Activated CD4-positive, alpha-beta T cell treated with anti-CD3 and anti-CD28 coated beads for 36 hours (primary cell): ENCODE measurements around the gene STK32C. TPM values are rescaled to one million over a fixed set of nuclear protein-coding genes. Genes with fewer than 3 reads are reported as not detected.

Experiments
- ATAC-seq: fragments of 200-7000 bp; cut with Tn5 transposase; one replicate; pipeline ENCODE4 v1.10.0; 2021; ENCODE audit warnings: mild to moderate bottlenecking, moderate library complexity
- CTCF ChIA-PET: fragments of 350-600 bp; sonication (Branson Sonifier 250); formaldehyde crosslinking; loops from one replicate; lab custom pipeline; 2021; ENCODE audit warnings: antibody characterized with exemption; lab: Charles Lee
- POLR2A ChIA-PET: fragments of 350-600 bp; sonication (Branson Sonifier 250); formaldehyde crosslinking; loops from one replicate; lab custom pipeline; 2021; ENCODE audit warnings: antibody characterized with exemption, inconsistent platforms; lab: Charles Lee
- DNase-seq: peaks from one replicate; pipeline ENCODE4 v3.0.0-alpha.2; 2020
- H3K27ac Mint-ChIP-seq: one replicate; pipeline ENCODE4 v1.8.0; 2021; ENCODE audit warnings: mixed read lengths
- H3K27me3 Mint-ChIP-seq: one replicate; pipeline ENCODE4 v1.8.0; 2021; ENCODE audit warnings: mixed read lengths
- H3K36me3 Mint-ChIP-seq: one replicate; pipeline ENCODE4 v1.8.0; 2021; ENCODE audit warnings: low read depth, mixed read lengths
- H3K4me1 Mint-ChIP-seq: one replicate; pipeline ENCODE4 v1.8.0; 2021; ENCODE audit warnings: mixed read lengths
- H3K4me3 Mint-ChIP-seq: one replicate; pipeline ENCODE4 v1.8.0; 2021; ENCODE audit warnings: mild to moderate bottlenecking, moderate library complexity, mixed read lengths
- H3K9me3 Mint-ChIP-seq: one replicate; pipeline ENCODE4 v1.8.0; 2021; ENCODE audit warnings: low read depth, mixed read lengths
- intact Hi-C, 2 experiments: fragments of 100-400 bp; cut with DNase I in 1 of 2; cut with micrococcal nuclease in 1 of 2; formaldehyde crosslinking; loops; one replicate each; pipeline versions ENCODE4 v1.14.2 to v1.15.1; 2022 to 2024; cut with DNase I, micrococcal nuclease
- total RNA-seq, 2 experiments: library from RNA; stranded (reverse); gene quantifications; one replicate each; pipeline ENCODE4 v1.2.3, GENCODE V29; 2021

Gene STK32C
- total RNA-seq, 2 experiments from 2014 or later: 15.8 to 19.9 TPM

DNA sequence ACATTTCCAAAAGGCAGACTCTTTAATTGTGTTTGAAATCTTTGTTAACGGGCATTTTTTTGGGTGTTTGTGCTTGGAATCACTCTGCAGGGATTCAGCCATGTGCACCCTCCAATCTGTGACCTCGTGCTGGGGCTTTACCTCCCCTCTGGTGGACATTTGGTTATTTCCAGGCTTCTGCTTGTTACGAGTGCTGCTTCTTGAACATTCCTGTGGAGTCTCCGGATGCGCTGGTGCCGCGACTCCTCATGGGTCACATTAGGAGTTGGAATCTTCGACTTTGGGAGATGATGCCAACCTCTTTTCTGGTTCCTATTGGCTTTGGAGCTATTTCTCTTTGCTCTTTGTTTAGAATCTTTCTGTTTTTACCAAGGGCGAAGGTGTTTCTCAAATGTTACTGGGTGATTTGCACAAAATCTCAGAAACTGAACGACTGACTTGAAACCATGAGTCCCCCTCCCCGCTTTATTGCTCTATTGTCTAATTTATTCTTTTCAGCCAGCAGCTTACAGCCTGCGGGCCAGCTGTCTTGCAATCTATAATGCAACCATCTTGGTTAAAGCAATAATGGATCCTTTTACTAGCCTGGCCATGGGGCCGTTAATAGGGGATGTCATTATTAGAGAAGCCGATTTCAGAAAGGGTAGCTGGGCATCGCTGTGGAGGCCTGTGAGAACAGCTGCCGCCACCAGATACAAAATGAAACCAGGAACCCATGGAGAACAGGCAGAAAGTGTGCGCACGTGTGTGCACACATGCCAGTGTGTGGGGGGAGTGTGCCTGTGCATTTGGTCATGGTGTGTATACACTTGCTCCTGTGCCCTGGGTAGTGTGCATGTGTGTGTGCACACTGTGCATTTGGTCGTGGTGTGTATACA is 130.9 kb downstream of the STK32C start:
- ChIA-PET POLR2A (no interaction called here), CTCF (interaction anchor here (0.5 kb wide), 1 partner anchor 34 kb away, joined by 4 read pairs; no protein-coding TSS in a partner anchor)
- peaks cover 7% of the 10 kb centered on the region for H3K4me1 Mint-ChIP-seq
- no peak overlapping the region for H3K27ac Mint-ChIP-seq
- H3K36me3 Mint-ChIP-seq: no peaks in the 10 kb centered on the region
- peaks cover 30% of the 10 kb centered on the region for H3K27me3 Mint-ChIP-seq
- peaks cover 3% of the 10 kb centered on the region for H3K9me3 Mint-ChIP-seq
- intact Hi-C loops: no loop called here
- no peak for DNase-seq
- no peak overlapping the region for H3K4me3 Mint-ChIP-seq
- ATAC-seq: no peak

DNA sequence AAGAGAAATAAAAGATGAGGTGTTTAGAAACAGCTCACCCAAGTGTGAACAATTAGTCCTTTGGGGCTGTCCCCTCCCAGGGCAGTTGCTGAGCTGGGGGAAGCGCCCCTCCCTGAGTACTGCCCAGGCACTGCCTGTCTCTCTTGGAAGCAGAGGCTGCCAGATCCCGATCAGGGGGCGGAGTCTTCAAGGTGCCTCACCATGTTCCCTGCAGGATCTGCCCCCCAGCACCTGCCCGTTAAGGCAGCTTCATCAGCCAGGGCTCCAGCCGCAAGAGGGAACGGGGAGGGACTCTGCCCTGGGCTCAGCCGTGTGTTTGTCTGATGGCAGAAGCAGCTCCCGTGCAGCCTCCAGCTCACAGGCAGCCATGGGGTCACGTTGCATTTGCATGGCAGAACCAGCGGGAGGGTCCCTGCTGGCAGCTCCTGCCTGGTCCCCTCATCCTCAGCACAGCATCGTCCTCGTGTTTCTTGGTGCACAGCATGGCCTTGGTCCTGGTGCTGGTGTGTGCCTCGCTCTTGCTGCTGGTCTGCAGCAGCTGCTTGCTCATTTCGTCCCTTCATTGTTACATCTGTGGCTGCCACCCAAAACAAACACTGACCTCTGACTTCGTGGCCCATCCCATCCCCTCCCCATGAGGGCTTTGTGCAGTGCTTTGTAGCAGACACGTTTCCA is 131.7 kb downstream of the STK32C start:
- peak; percentile 80 for ATAC-seq
- H3K9me3 Mint-ChIP-seq: peaks cover 3% of the 10 kb centered on the region
- peaks cover 7% of the 10 kb centered on the region for H3K4me1 Mint-ChIP-seq
- no peaks in the 10 kb centered on the region for H3K36me3 Mint-ChIP-seq
- H3K4me3 Mint-ChIP-seq: no peak overlapping the region
- CTCF ChIA-PET: interaction anchor here (0.9 kb wide), 1 partner anchor 153 kb away, joined by 3 read pairs; no protein-coding TSS in a partner anchor
- peak; percentile 44 for DNase-seq
- POLR2A ChIA-PET: interaction anchor here (0.8 kb wide), 1 partner anchor 222 kb away, joined by 4 read pairs; no protein-coding TSS in a partner anchor
- intact Hi-C loops: no loop called here
- peaks cover 30% of the 10 kb centered on the region for H3K27me3 Mint-ChIP-seq
- H3K27ac Mint-ChIP-seq: no peak overlapping the region

DNA sequence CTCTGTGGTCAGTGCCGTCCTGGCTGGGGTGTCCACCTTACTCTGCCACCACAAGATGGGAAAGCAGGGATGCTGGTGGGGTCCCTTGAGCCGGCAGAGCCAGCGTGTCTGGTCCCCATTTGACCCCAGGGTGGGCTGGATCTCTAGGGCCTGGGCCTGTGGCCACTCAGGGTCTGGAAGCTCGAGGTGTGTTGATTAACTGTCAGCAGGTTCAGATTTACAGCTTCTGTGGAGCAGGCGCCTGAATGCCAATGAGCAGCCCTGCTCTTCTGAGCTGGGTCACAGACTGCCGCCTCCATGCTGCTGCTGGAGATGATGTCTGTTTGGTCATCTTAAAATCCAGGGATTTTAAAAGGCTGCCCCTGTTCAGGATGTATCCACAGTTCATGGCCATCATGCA is 132.3 kb downstream of the STK32C start:
- peaks cover 3% of the 10 kb centered on the region for H3K9me3 Mint-ChIP-seq
- H3K4me1 Mint-ChIP-seq: peaks cover 7% of the 10 kb centered on the region
- ChIA-PET POLR2A (interaction anchor here (0.8 kb wide), 1 partner anchor 222 kb away, joined by 4 read pairs; no protein-coding TSS in a partner anchor), CTCF (interaction anchor here (0.9 kb wide), 1 partner anchor 153 kb away, joined by 3 read pairs; no protein-coding TSS in a partner anchor)
- DNase-seq (no peak), ATAC-seq (no peak)
- H3K27me3 Mint-ChIP-seq: peaks cover 26% of the 10 kb centered on the region
- H3K36me3 Mint-ChIP-seq: no peaks in the 10 kb centered on the region
- H3K27ac Mint-ChIP-seq: no peak overlapping the region
- intact Hi-C loops: no loop called here
- H3K4me3 Mint-ChIP-seq: no peak overlapping the region

DNA sequence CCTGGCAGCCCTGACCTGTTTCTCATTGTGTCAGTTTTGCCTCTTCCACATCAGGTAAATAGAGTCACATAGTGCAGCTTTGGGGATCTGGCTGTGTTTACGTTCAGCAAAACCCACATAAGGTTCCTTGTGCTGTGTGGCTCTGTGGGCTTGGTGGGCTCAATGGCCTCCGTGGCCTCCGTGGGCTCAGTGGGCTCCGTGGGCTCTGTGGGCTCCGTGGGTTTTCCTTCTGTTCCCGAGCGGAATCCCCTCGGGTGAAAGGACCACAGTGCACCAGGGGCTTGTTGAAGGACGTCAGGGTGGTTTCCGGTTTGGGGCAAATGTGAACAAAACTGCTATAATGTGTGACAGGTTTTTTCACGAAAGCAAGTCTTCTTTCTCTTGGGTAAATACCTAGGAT is 133.5 kb downstream of the STK32C start:
- Mint-ChIP-seq H3K36me3 (no peaks in the 10 kb centered on the region), H3K27ac (no peak overlapping the region), H3K9me3 (peaks cover 3% of the 10 kb centered on the region), H3K4me3 (no peak overlapping the region), H3K4me1 (peaks cover 7% of the 10 kb centered on the region), H3K27me3 (peaks cover 24% of the 10 kb centered on the region)
- ChIA-PET POLR2A (no interaction called here), CTCF (no interaction called here)
- ATAC-seq: no peak
- intact Hi-C loops: no loop called here
- no peak for DNase-seq

DNA sequence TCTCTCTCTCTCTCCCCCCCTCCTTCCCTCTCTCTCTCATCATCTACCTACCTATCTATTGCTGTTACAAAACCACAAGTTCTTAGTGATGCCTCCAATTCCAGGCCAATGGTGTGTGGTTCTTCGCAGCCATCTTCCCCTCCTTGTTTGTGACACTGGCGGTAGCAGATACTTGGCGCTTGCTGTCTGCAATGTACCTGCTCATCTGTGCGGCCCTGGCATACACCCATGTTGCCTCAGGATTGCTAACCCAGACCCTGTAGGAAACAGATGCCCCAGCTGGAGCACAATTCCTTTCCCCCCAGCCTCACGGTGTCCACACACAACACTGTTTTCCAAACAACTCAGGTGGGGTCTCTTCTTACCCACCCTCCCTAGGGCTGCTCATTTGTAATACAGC is 134.6 kb downstream of the STK32C start:
- no peak for DNase-seq
- Mint-ChIP-seq H3K27me3 (peaks cover 20% of the 10 kb centered on the region), H3K36me3 (no peaks in the 10 kb centered on the region), H3K4me1 (peaks cover 7% of the 10 kb centered on the region), H3K9me3 (peaks cover 3% of the 10 kb centered on the region), H3K27ac (no peak overlapping the region), H3K4me3 (no peak overlapping the region)
- intact Hi-C loops: no loop called here
- POLR2A ChIA-PET: no interaction called here
- ATAC-seq: no peak
- CTCF ChIA-PET: no interaction called here

DNA sequence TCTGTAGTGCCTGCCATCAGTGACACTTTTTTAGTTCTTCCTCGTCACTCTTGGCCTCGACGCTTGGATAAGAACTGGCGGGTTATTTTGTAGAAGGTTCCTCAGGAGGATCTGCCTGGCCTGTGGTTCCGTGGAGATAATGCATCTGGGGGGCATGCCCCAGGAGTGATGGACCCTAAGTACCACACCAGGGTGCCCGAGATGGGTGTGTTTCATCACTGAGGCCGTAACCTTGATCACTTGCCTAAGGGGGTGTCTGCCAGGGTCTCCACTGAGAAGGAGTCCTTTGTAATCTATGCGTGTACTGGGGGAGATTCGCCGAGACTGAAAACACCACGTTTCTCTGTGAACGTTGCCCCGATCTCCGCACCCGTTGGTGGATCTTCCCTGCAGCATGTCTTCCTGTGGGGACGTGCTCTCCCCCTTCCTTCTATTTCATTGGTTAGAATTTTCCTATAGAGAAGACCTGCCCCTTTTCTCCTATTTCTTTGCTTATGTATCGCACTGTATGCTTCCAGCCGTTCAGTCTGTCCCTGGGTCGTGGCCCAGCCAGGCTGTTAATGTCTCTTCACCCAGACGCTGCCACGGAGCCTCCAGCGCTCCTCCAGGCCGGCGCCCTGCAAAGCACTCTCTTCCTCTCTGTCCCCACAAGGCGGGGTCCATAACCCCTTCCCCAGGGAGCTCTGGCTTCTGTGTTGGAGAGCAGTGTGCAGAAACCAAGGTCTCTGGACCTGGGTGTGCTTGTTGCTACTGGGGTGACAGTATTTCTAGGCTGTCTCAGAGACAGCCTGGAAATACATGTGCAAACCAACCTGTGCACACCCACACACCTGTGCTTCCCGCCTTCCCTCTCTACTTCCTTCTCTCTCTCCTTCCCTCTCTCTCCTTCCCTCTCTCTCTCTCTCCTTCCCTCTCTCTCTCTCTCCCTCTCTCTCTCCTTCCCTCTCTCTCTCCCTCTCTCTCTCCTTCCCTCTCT is 135.4 kb downstream of the STK32C start:
- POLR2A ChIA-PET: no interaction called here
- H3K27ac Mint-ChIP-seq: no peak overlapping the region

DNA sequence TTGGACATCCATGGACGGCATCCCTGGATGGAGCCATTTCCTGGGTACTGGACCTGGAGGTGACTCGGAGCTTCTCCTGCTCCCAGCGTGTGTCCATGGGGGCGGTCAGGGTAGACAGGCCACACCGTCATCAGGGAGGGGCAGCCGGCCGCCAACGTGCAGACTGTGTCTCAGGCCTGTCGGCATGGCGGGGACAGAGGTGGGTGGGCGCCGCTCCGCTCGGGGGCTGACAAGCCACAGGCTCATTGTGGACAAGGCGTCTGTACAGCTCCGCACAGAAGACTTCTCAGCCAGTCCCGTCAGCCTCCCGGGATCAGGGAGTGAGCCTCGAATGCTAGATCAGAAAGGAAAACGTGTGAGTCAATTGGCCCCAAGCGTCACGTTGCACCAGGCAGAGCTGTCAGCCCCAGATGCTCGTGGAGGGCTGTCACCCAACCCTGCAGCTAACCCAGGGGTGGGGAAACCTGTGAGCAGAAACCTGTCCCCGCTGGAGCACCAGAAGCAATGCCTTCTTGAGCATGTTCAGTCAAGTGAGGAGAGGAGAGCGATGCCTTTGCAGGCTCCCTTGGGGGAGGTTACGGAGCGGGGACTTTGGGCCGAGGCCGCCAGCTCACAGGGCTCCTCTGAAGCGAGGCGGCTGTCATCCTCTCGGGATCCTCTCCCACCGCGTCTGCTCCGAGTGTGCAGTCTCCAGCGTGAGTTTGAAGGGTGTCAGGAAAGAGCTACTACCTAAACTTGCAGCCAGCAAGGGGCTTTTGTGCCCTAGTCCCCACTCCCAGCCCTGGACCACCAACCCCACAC is 137.0 kb downstream of the STK32C start:
- peaks cover 6% of the 10 kb centered on the region for H3K27me3 Mint-ChIP-seq
- ChIA-PET CTCF (interaction anchor here (0.7 kb wide), 1 partner anchor 197 kb away, joined by 4 read pairs; no protein-coding TSS in a partner anchor), POLR2A (no interaction called here)
- H3K4me3 Mint-ChIP-seq: no peak overlapping the region
- no peak overlapping the region for H3K27ac Mint-ChIP-seq
- peaks cover 7% of the 10 kb centered on the region for H3K4me1 Mint-ChIP-seq
- no peak for DNase-seq
- no peaks in the 10 kb centered on the region for H3K36me3 Mint-ChIP-seq
- no peak for ATAC-seq
- H3K9me3 Mint-ChIP-seq: peaks cover 3% of the 10 kb centered on the region
- intact Hi-C loops: no loop called here

More for the DNA sequence above, 135.4 kb downstream of the STK32C start:
- H3K4me3 Mint-ChIP-seq: no peak overlapping the region
- no peak for DNase-seq
- H3K9me3 Mint-ChIP-seq: peaks cover 3% of the 10 kb centered on the region
- ATAC-seq: no peak
- H3K27me3 Mint-ChIP-seq: peaks cover 15% of the 10 kb centered on the region
- H3K4me1 Mint-ChIP-seq: peaks cover 7% of the 10 kb centered on the region
- CTCF ChIA-PET: no interaction called here
- H3K36me3 Mint-ChIP-seq: no peaks in the 10 kb centered on the region
- intact Hi-C loops: no loop called here

DNA sequence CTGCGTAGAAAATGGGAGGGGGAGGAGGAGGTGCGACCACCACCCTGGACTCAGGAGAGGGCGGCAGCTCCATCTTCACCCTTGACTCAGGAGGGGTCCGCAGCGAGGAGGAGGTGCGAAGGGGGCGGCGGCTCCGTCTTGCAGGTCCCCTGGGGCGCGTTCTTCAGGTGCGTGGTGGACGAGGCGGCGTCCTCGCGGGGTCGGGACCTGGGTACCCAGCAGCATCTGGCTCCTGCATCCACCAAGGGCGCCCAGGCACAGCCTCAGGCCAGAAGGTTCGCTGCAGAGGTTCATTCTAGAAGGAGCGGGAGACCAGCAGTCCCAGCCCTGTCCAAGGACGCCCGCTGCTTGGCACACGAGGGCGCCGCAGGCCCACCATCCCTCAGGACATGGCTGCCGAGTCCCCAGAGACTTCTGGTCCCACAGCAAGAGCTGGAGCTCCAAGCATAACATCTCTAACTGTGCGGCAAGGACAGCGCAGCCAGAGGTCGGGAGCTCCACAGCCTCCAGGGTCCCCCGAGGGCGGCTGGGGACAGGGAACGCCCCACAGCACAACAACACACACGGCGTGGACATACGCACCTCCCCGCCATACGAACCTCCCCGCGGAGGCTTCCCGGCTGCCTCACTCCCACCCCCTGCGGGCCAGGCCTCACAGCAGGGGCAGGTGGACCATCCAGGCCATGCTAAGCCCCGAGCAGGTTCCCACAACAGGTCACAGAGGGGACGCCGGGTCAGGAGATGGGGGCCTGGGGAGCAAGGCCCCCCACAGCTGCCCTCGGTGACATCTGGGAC is 137.8 kb downstream of the STK32C start:
- no peaks in the 10 kb centered on the region for H3K36me3 Mint-ChIP-seq
- CTCF ChIA-PET: no interaction called here
- H3K27ac Mint-ChIP-seq: no peak overlapping the region
- ATAC-seq (peak; percentile 14), DNase-seq (no peak)
- H3K4me3 Mint-ChIP-seq: no peak overlapping the region
- H3K4me1 Mint-ChIP-seq: peaks cover 5% of the 10 kb centered on the region
- intact Hi-C loops: no loop called here
- H3K27me3 Mint-ChIP-seq: peaks cover 6% of the 10 kb centered on the region
- POLR2A ChIA-PET: no interaction called here
- peaks cover 3% of the 10 kb centered on the region for H3K9me3 Mint-ChIP-seq

DNA sequence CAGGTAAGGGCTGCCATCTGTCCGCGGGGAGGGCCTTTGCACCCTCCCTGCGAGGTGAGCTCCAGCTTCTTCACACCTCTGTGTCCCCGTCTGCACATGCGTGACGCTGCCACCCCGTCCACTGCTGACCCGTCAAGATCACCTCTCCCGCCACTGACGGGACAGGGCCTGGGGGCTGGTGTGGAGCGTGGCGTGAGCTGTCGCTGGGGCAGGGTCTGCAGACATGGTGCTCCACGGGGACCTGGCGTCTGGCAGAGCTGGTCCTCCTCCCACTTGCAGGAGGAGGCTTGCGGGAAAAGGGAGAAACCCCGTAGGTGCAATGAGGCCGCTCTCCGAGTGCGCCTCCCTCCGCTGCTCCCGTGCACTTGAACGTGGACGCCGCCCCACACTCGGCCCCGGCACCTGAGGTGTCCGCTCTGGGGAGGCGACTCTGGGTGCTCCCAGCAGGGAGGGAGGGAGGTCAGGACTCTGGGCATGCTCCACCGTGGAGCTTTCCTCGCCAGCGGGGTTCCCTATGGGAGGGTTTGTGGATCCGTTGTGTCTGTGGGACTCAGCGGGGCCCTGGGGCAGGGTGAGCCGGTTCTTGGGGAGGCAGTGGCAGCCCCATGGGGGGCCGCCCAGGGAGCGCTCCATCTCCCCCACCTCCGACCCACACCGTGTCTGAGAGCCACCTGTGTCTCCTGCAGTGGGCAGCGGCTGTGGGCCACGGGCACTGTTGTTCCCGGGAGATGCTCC is 138.6 kb downstream of the STK32C start:
- no peak for ATAC-seq
- no peak overlapping the region for H3K4me3 Mint-ChIP-seq
- H3K9me3 Mint-ChIP-seq: peaks cover 3% of the 10 kb centered on the region
- peaks cover 6% of the 10 kb centered on the region for H3K27me3 Mint-ChIP-seq
- no peak for DNase-seq
- intact Hi-C loops: no loop called here
- no peak overlapping the region for H3K27ac Mint-ChIP-seq
- ChIA-PET CTCF (no interaction called here), POLR2A (no interaction called here)
- no peaks in the 10 kb centered on the region for H3K36me3 Mint-ChIP-seq
- peaks cover 5% of the 10 kb centered on the region for H3K4me1 Mint-ChIP-seq
